Heart left ventricle (tissue), 13 donors: ENCODE measurements around the gene OSTM1.

Experiments
- CTCF ChIP-seq, 12 donors: fragments of 200-600 bp; sonication (generic) in 4 of 12; IDR thresholded peaks; one replicate each; pipeline versions ENCODE4 v1.5.0 to v1.8.0; 2018 to 2022; ENCODE audit warnings: antibody characterized with exemption in 12 of 12, mild to moderate bottlenecking in 5 of 12
- POLR2A ChIP-seq, 2 donors: fragments of 450-650 bp; IDR thresholded peaks; one replicate each; pipeline ENCODE4 v1.6.1; 2017; ENCODE audit warnings: antibody characterized with exemption in 2 of 2, mild to moderate bottlenecking in 2 of 2, moderate library complexity in 2 of 2
- donor health status: ischemic (EF 13 %, LVEDD 7.1; RV severe dilation, severe dysfunction).
- donor health status: DM: no; HTN: yes; CAD: no.
- donor health status: DM: no; HTN: no; CAD: no.
- donor health status: ischemic (EF 25% LVEDD 6.9; RV normal size, moderate dysfunction).
- donor health status: ischemic (EF 25% LVEDD 5.7; RV mildly dilated, moderate dysfunction).
- donor health status: ischemic (EF 35%, LVEDD 5.7; RV mildly dilated, moderate dysfunction).
- donor health status: nonischemic (EF 11% LVEDD 7.7; RV severe dilation, severe dysfunction).
- donor health status: DM: yes; HTN: yes; CAD: no.
- donor health status: PGD.
- donor health status: ischemic (EF 29% LVEDD 5.4; RV normal size, mild dysfunction).
- donor health status: nonischemic (EF 23%, LVEDD 6.1; RV moderate dilation, normal function).

GRCh38 chr6:108117427-108118358, 43.2 kb upstream of the OSTM1 start:
- TF ChIP-seq CTCF (IDR thresholded peaks at IDR 0.05) (no peak), POLR2A (IDR thresholded peaks at IDR 0.05) (no peak)
